K562 (cell line): ENCODE data around the gene HGS. TPM values are rescaled to one million over a fixed set of nuclear protein-coding genes. Genes with fewer than 3 reads are reported as not detected.

ENCODE experiments used
- BHLHE40 ChIP-seq: IDR thresholded peaks from 2 replicates; pipeline ENCODE4 v1.6.1; 2011; ENCODE audit warnings: low read length, improper control_type of control experiment
- BRF2 ChIP-seq: IDR thresholded peaks from 3 replicates; pipeline ENCODE4 v1.6.1; 2011; ENCODE audit warnings: borderline replicate concordance, mild to moderate bottlenecking; ENCODE audit not compliant: insufficient read length, insufficient read depth
- CBX1 ChIP-seq: sonication (generic); IDR thresholded peaks from 2 replicates; pipeline ENCODE4 v1.6.1; 2016; ENCODE audit warnings: antibody characterized with exemption, low read depth, mild to moderate bottlenecking
- HDAC8 ChIP-seq: fragments of 450-650 bp; IDR thresholded peaks from 2 replicates; pipeline ENCODE4 v1.6.1; 2016; ENCODE audit warnings: mild to moderate bottlenecking, missing genetic modification characterization, moderate library complexity, missing compliant biosample characterization
- HOXB6 ChIP-seq: fragments of 250-450 bp; sonication (Bioruptor Pico); IDR thresholded peaks from 2 replicates; pipeline ENCODE4 v1.5.1; 2022; ENCODE audit warnings: mild to moderate bottlenecking, borderline replicate concordance
- MGA ChIP-seq: fragments of 450-650 bp; IDR thresholded peaks from 2 replicates; pipeline ENCODE4 v1.6.1; 2016; ENCODE audit warnings: mild to moderate bottlenecking, moderate library complexity
- MTA3 ChIP-seq: fragments of 450-650 bp; formaldehyde crosslinking; IDR thresholded peaks from 2 replicates; pipeline ENCODE4 v1.6.1; 2017; ENCODE audit warnings: mild to moderate bottlenecking, borderline replicate concordance
- NFIC ChIP-seq: fragments of 450-650 bp; IDR thresholded peaks from 2 replicates; pipeline ENCODE4 v1.6.1; 2017; ENCODE audit warnings: mild to moderate bottlenecking, inconsistent platforms
- NONO ChIP-seq, 2 experiments: fragments of 200-400 bp in 1 of 2; fragments of 450-650 bp in 1 of 2; formaldehyde crosslinking in 1 of 2; IDR thresholded peaks; 2 replicates each; pipeline ENCODE4 v1.6.1; 2017; ENCODE audit warnings: low read depth in 2 of 2, mild to moderate bottlenecking in 2 of 2, moderate library complexity in 2 of 2, low read length in 1 of 2
- NR2F6 ChIP-seq: fragments of 450-650 bp; formaldehyde crosslinking; IDR thresholded peaks from 2 replicates; pipeline ENCODE4 v1.4.0; 2020; ENCODE audit warnings: mild to moderate bottlenecking
- POLR2AphosphoS2 ChIP-seq: IDR thresholded peaks from 2 replicates; pipeline ENCODE4 v1.6.1; 2012; ENCODE audit warnings: low read length, improper control_type of control experiment
- RHOXF2B ChIP-seq: fragments of 250-450 bp; sonication (Bioruptor Pico); conservative IDR thresholded peaks from 2 replicates; pipeline ENCODE4 v1.5.1; 2021
- XRCC4 ChIP-seq: IDR thresholded peaks from one replicate; pipeline ENCODE4 v1.6.1; 2011; ENCODE audit not compliant: insufficient read depth, insufficient read length; ENCODE audit errors: extremely low read depth
- ZC3H4 ChIP-seq: sonication (generic); formaldehyde crosslinking; IDR thresholded peaks from 2 replicates; pipeline ENCODE4 v1.9.0; 2021; ENCODE audit warnings: missing genetic modification reagents, borderline replicate concordance
- ZNF253 ChIP-seq: fragments of 250-450 bp; sonication (Bioruptor Pico); conservative IDR thresholded peaks from 2 replicates; pipeline ENCODE4 v1.6.1; 2021; ENCODE audit warnings: mild to moderate bottlenecking
- ZNF354B ChIP-seq: fragments of 250-450 bp; sonication (Bioruptor Pico); IDR thresholded peaks from 2 replicates; pipeline ENCODE4 v1.4.0; 2020
- ZNF41 ChIP-seq: fragments of 250-450 bp; sonication (Bioruptor Pico); conservative IDR thresholded peaks from 2 replicates; pipeline ENCODE4 v1.4.0; 2020; ENCODE audit warnings: mild to moderate bottlenecking
- polyA plus RNA-seq, 8 experiments: library from polyadenylated mRNA; depleted of rRNA in 4 of 8; stranded (reverse) in 5 of 8; unstranded in 3 of 8; fragments of >200 nt; fragmentation: Nextera tagmentation in 2 of 8; fragmentation: Illumina TruSeq in 1 of 8; extraction: Ambion mirVana in 2 of 8; extraction: Trizol in 1 of 8; gene quantifications; 2 replicates each; pipeline versions ENCODE4 v1.2.1 to v1.2.3, GENCODE V29; 2011 to 2014; ENCODE audit warnings: inconsistent platforms in 1 of 8, missing spikeins in 1 of 8
- total RNA-seq, 7 experiments: library from RNA; depleted of rRNA in 6 of 7; stranded (reverse); fragments of >200 nt in 6 of 7; fragmentation: Illumina TruSeq in 2 of 7; extraction: Trizol in 2 of 7; gene quantifications; 2 replicates each; pipeline versions ENCODE4 v1.2.1 to v1.2.3, GENCODE V29; 2011 to 2021; ENCODE audit warnings: low replicate concordance in 1 of 7

HGS gene
- total and polyA plus RNA-seq, 9 of the 15 experiments (the other 6 are each of a cell fraction or from before 2014, with no cell fraction given): 3.9 to 176 (median 77.1) TPM

GRCh38 chr17:81711814-81712467, 28.1 kb downstream of the HGS start, which contains the start of gene SLC25A10 (continued):
- peak; percentile 97 for TF ChIP-seq MGA
- TF ChIP-seq POLR2AphosphoS2: no peak
- TF ChIP-seq XRCC4: no peak
- no peak for TF ChIP-seq ZNF253 (CRISPR knock-in tag)
- no peak for TF ChIP-seq NR2F6
- no peak for TF ChIP-seq HOXB6 (CRISPR knock-in tag)
- peak; percentile 86 for TF ChIP-seq NFIC
- no peak for TF ChIP-seq ZC3H4
- TF ChIP-seq ZNF354B (CRISPR knock-in tag): no peak
- no peak for TF ChIP-seq HDAC8 (tag)
- no peak for TF ChIP-seq ZNF41 (CRISPR knock-in tag)
- no peak for TF ChIP-seq BRF2
- peak in 1 of 2 experiments; percentile 88; a peak in 2 of 4 replicates for TF ChIP-seq NONO (IDR thresholded peaks at IDR 0.05; ENCODE audit: low read depth in 2 of 2, low read length in 1 of 2)
- TF ChIP-seq RHOXF2B: no peak
- TF ChIP-seq BHLHE40: peak; percentile 89
- peak; percentile 29; the same call in 1 of the 2 replicates for TF ChIP-seq CBX1
- TF ChIP-seq MTA3: no peak; the same call in 1 of the 2 replicates
